Measurements from ENCODE around the gene ARHGEF2. TPM values are rescaled to one million over a fixed set of nuclear protein-coding genes. Genes with fewer than 3 reads are reported as not detected.

ARHGEF2 gene
- total and polyA plus RNA-seq, 9 of the 15 experiments (the other 6 are each of a cell fraction or from before 2014, with no cell fraction given): 7.1 to 162 (median 62.2) TPM

GRCh38 chr1:155961937-155962336, 16.4 kb downstream of the ARHGEF2 start (continued):
- TF ChIP-seq ARID4B (CRISPR knock-in tag; IDR thresholded peaks at IDR 0.05) (no peak), MYNN (IDR thresholded peaks at IDR 0.05) (no peak), MYNN (CRISPR knock-in tag; IDR thresholded peaks at IDR 0.05) (no peak), PKNOX1 (IDR thresholded peaks at IDR 0.05) (no peak), ATF3 (IDR thresholded peaks at IDR 0.05) (peak; percentile 44; the same call in 1 of the 2 replicates), ATF3 (CRISPR knock-in tag; conservative IDR thresholded peaks at IDR 0.05) (no peak), KLF6 (CRISPR knock-in tag; IDR thresholded peaks at IDR 0.05; ENCODE audit: borderline replicate concordance) (no peak), BACH1 (tag; IDR thresholded peaks at IDR 0.05) (no peak), HDAC6 (IDR thresholded peaks at IDR 0.05; ENCODE audit: low read depth, low read length) (no peak), MXD1 (CRISPR knock-in tag; IDR thresholded peaks at IDR 0.05; ENCODE audit: borderline replicate concordance, poor library complexity, severe bottlenecking) (no peak), ZBTB2 (IDR thresholded peaks at IDR 0.05) (no peak), RAD21 (CRISPR knock-in tag; conservative IDR thresholded peaks at IDR 0.05 in 1 of 2, IDR thresholded peaks at IDR 0.05 in 1 of 2) (peak in 1 of 2 experiments; percentile 21; a peak in 1 of 4 replicates), FOXP4 (CRISPR knock-in tag; IDR thresholded peaks at IDR 0.05; ENCODE audit: borderline replicate concordance) (no peak)

Data from K562 (cell line).